HepG2 (cell line): ENCODE measurements around the gene PLCG1.

Experiments
- CTCF ChIP-seq: sonication (generic); formaldehyde crosslinking; IDR thresholded peaks from 2 replicates; pipeline ENCODE4 v1.5.0; 2020; ENCODE audit warnings: mild to moderate bottlenecking, missing genetic modification reagents, moderate library complexity
- NR3C1 ChIP-seq: sonication (generic); formaldehyde crosslinking; IDR thresholded peaks from 2 replicates; pipeline ENCODE4 v1.4.0; 2020; ENCODE audit warnings: missing genetic modification reagents
- PCBP1 ChIP-seq: fragments of 200-400 bp; formaldehyde crosslinking; IDR thresholded peaks from 2 replicates; pipeline ENCODE4 v1.6.1; 2017; ENCODE audit warnings: mild to moderate bottlenecking, low read depth, low read length, borderline replicate concordance
- POLR2A ChIP-seq, 2 experiments: IDR thresholded peaks; 2 replicates each; pipeline ENCODE4 v1.6.1; 2011; ENCODE audit warnings: low read depth in 2 of 2, low read length in 2 of 2, mild to moderate bottlenecking in 1 of 2, moderate library complexity in 1 of 2; ENCODE audit not compliant: insufficient read depth in 1 of 2
- SP2 ChIP-seq: sonication (generic); formaldehyde crosslinking; IDR thresholded peaks from 2 replicates; pipeline ENCODE4 v1.5.1; 2020; ENCODE audit warnings: mild to moderate bottlenecking, missing genetic modification reagents
- SSRP1 ChIP-seq: IDR thresholded peaks from 2 replicates; pipeline ENCODE4 v1.6.1; 2016; ENCODE audit warnings: control low read depth
- TBP ChIP-seq: sonication (generic); formaldehyde crosslinking; IDR thresholded peaks from 2 replicates; pipeline ENCODE4 v1.5.0; 2020; ENCODE audit warnings: missing genetic modification reagents
- TCF12 ChIP-seq, 2 experiments: fragments of 450-650 bp in 1 of 2; sonication (generic) in 1 of 2; formaldehyde crosslinking in 1 of 2; IDR thresholded peaks; 2 replicates each; pipeline versions ENCODE4 v1.6.1 to v1.8.0; 2017 to 2022; ENCODE audit warnings: antibody characterized with exemption in 1 of 2, mild to moderate bottlenecking in 1 of 2, missing genetic modification reagents in 1 of 2, moderate library complexity in 1 of 2
- ZNF674 ChIP-seq: sonication (generic); formaldehyde crosslinking; IDR thresholded peaks from 2 replicates; pipeline ENCODE4 v1.5.0; 2020; ENCODE audit warnings: low read depth, mild to moderate bottlenecking, missing genetic modification reagents

GRCh38 chr20:41124451-41125094 is 12.8 kb upstream of the PLCG1 start:
- TF ChIP-seq CTCF (CRISPR knock-in tag): no peak
- TF ChIP-seq ZNF674 (CRISPR knock-in tag): no peak
- no peak for TF ChIP-seq POLR2A (IDR thresholded peaks at IDR 0.05; ENCODE audit: insufficient read depth in 1 of 2, low read depth in 2 of 2, low read length in 2 of 2)
- TF ChIP-seq NR3C1 (CRISPR knock-in tag): no peak
- no peak for TF ChIP-seq TBP (CRISPR knock-in tag)
- TF ChIP-seq SP2: no peak
- TF ChIP-seq SSRP1 (CRISPR knock-in tag): 0 out of 2 replicates have a peak, but pooled peaks have one; percentile 57
- TF ChIP-seq TCF12 (IDR thresholded peaks at IDR 0.05): no peak
- TF ChIP-seq TCF12 (CRISPR knock-in tag; IDR thresholded peaks at IDR 0.05): no peak
- no peak for TF ChIP-seq PCBP1
